ENCODE data around the gene ROBO1. TPM values are rescaled to one million over a fixed set of nuclear protein-coding genes. Genes with fewer than 3 reads are reported as not detected.

Gene ROBO1
- total RNA-seq, 2 experiments from 2014 or later = 0.36 to 0.69 TPM

DNA sequence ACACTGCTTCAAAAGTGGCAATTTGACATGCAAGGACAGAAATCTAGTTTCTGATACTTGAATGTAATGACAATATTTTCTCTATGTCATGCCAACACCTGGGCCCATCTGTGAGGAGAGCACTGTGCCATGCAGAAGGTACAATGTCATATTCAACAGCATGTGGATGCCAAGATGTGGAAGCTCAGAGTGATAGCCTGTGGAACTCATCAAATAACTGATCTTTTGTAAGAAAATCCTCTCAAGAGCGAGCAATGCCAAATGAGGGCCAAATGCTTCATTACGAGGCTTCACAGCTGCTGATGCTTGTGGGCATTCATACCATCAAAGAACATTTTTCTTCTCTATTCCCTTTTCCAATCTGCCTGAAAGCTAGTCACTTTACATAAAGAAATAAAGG, 95.1 kb downstream of the ROBO1 start:
- no peaks in the 10 kb centered on the region for H3K4me1 Mint-ChIP-seq (ENCODE audit: low read depth)
- Histone ChIP-seq H3K27ac (ENCODE audit: low read depth in 1 of 2, low read length in 2 of 2) (no peak overlapping the region), H3K9me3 (ENCODE audit: control insufficient read depth in 1 of 2, insufficient read depth in 1 of 2, low read length in 2 of 2) (no peaks in the 10 kb centered on the region), H3K4me3 (ENCODE audit: low read length) (no peak overlapping the region), H3K36me3 (ENCODE audit: insufficient read depth, low read length) (no peaks in the 10 kb centered on the region), H3K4me1 (ENCODE audit: insufficient read depth, low read length) (no peaks in the 10 kb centered on the region), H3K27me3 (ENCODE audit: control insufficient read depth in 1 of 2, insufficient read depth in 2 of 2, low read length in 2 of 2) (no peaks in the 10 kb centered on the region)
- TF ChIP-seq, protein P1, sequence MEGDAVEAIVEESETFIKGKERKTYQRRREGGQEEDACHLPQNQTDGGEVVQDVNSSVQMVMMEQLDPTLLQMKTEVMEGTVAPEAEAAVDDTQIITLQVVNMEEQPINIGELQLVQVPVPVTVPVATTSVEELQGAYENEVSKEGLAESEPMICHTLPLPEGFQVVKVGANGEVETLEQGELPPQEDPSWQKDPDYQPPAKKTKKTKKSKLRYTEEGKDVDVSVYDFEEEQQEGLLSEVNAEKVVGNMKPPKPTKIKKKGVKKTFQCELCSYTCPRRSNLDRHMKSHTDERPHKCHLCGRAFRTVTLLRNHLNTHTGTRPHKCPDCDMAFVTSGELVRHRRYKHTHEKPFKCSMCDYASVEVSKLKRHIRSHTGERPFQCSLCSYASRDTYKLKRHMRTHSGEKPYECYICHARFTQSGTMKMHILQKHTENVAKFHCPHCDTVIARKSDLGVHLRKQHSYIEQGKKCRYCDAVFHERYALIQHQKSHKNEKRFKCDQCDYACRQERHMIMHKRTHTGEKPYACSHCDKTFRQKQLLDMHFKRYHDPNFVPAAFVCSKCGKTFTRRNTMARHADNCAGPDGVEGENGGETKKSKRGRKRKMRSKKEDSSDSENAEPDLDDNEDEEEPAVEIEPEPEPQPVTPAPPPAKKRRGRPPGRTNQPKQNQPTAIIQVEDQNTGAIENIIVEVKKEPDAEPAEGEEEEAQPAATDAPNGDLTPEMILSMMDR (IDR thresholded peaks at IDR 0.05) = no peak
- CTCF ChIA-PET = no interaction called here
- H3K27me3 Mint-ChIP-seq = no peaks in the 10 kb centered on the region
- H3K36me3 Mint-ChIP-seq (ENCODE audit: low read depth) = no peaks in the 10 kb centered on the region
- intact Hi-C loops (cut with DNase I, micrococcal nuclease) = no loop called here
- no peak overlapping the region for H3K27ac Mint-ChIP-seq
- ATAC-seq (ENCODE audit: poor library complexity) (no peak), DNase-seq (no peak)
- POLR2A ChIA-PET = no interaction called here
- no peak overlapping the region for H3K4me3 Mint-ChIP-seq
- peaks cover 16% of the 10 kb centered on the region for H3K9me3 Mint-ChIP-seq

DNA sequence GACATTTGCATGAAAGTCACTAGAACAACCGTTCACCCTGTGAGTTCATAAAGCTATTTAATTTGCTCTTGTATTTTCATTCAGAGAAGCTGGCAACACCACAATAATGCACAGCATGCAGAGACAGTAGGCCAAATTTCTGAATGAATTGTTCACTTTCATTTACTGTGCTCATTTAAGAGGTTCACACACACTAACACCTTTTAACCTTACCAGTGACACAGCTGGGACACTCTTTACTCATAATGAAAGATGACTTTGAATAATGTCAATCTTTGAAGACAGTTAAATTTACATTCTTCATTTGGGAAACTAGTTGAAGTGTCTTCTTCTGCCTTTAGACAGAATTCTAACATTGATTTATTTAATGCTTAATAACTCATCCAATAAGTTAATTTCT, 95.7 kb downstream of the ROBO1 start:
- TF ChIP-seq, protein P1 (IDR thresholded peaks at IDR 0.05) = no peak
- Histone ChIP-seq H3K27ac (ENCODE audit: low read depth in 1 of 2, low read length in 2 of 2) (no peak overlapping the region), H3K27me3 (ENCODE audit: control insufficient read depth in 1 of 2, insufficient read depth in 2 of 2, low read length in 2 of 2) (no peaks in the 10 kb centered on the region), H3K36me3 (ENCODE audit: insufficient read depth, low read length) (no peaks in the 10 kb centered on the region), H3K9me3 (ENCODE audit: control insufficient read depth in 1 of 2, insufficient read depth in 1 of 2, low read length in 2 of 2) (no peaks in the 10 kb centered on the region), H3K4me3 (ENCODE audit: low read length) (no peak overlapping the region), H3K4me1 (ENCODE audit: insufficient read depth, low read length) (no peaks in the 10 kb centered on the region)
- ATAC-seq (ENCODE audit: poor library complexity) = no peak
- H3K4me1 Mint-ChIP-seq (ENCODE audit: low read depth) = no peaks in the 10 kb centered on the region
- no peaks in the 10 kb centered on the region for H3K27me3 Mint-ChIP-seq
- intact Hi-C loops (cut with DNase I, micrococcal nuclease) = no loop called here
- ChIA-PET CTCF (no interaction called here), POLR2A (no interaction called here)
- H3K9me3 Mint-ChIP-seq = peaks cover 14% of the 10 kb centered on the region
- no peak overlapping the region for H3K27ac Mint-ChIP-seq
- DNase-seq = no peak
- H3K36me3 Mint-ChIP-seq (ENCODE audit: low read depth) = no peaks in the 10 kb centered on the region
- H3K4me3 Mint-ChIP-seq = no peak overlapping the region

DNA sequence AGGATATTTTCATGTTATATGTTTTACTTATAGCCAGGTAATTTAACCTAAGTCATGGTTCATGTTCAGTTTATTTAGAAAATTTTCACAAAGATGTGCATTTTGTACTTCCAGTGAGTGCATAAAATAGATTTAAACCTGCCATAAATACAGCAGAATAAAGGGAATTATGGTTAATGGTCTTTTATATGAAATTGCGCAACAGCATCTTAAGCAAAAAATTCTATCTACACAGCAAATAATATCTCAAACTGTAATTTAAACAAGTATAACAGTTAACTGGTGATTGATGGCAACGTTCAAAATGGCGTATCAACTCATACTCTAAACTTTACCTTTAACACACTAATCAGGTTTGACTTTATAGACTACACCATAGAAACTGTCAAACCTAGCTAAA, 97.6 kb downstream of the ROBO1 start:
- H3K36me3 Mint-ChIP-seq (ENCODE audit: low read depth) = no peaks in the 10 kb centered on the region
- intact Hi-C loops (cut with DNase I, micrococcal nuclease) = no loop called here
- ATAC-seq (ENCODE audit: poor library complexity) (no peak), DNase-seq (no peak)
- Histone ChIP-seq H3K4me3 (ENCODE audit: low read length) (no peak overlapping the region), H3K9me3 (ENCODE audit: control insufficient read depth in 1 of 2, insufficient read depth in 1 of 2, low read length in 2 of 2) (no peaks in the 10 kb centered on the region), H3K4me1 (ENCODE audit: insufficient read depth, low read length) (no peaks in the 10 kb centered on the region), H3K27me3 (ENCODE audit: control insufficient read depth in 1 of 2, insufficient read depth in 2 of 2, low read length in 2 of 2) (no peaks in the 10 kb centered on the region), H3K27ac (ENCODE audit: low read depth in 1 of 2, low read length in 2 of 2) (no peak overlapping the region), H3K36me3 (ENCODE audit: insufficient read depth, low read length) (no peaks in the 10 kb centered on the region)
- TF ChIP-seq, protein P1 (IDR thresholded peaks at IDR 0.05) = no peak
- H3K4me3 Mint-ChIP-seq = no peak overlapping the region
- no peaks in the 10 kb centered on the region for H3K27me3 Mint-ChIP-seq
- no peaks in the 10 kb centered on the region for H3K4me1 Mint-ChIP-seq (ENCODE audit: low read depth)
- no peak overlapping the region for H3K27ac Mint-ChIP-seq
- H3K9me3 Mint-ChIP-seq = peaks cover 15% of the 10 kb centered on the region
- ChIA-PET CTCF (no interaction called here), POLR2A (no interaction called here)

Data from CD4-positive, alpha-beta T cell (primary cell).